Osteoblast (primary cell): Measurements from ENCODE around the gene SLC44A5. TPM values are rescaled to one million over a fixed set of nuclear protein-coding genes. Genes with fewer than 3 reads are reported as not detected.

Source experiments
- DNase-seq: peaks from one replicate; pipeline ENCODE4 v3.0.0; 2011; ENCODE audit warnings: low spot score, mixed read lengths; ENCODE audit not compliant: insufficient read length; ENCODE audit errors: missing footprints
- H2AFZ ChIP-seq: 2 replicates; pipeline ENCODE4 v1.6.0; 2011; ENCODE audit warnings: mild to moderate bottlenecking, low read length
- H3K27ac ChIP-seq: 2 replicates; pipeline ENCODE4 v1.5.1; 2011; ENCODE audit warnings: mild to moderate bottlenecking, low read depth, low read length, moderate library complexity
- H3K27me3 ChIP-seq: 2 replicates; pipeline ENCODE4 v1.6.0; 2012; ENCODE audit warnings: mild to moderate bottlenecking, control low read depth, inconsistent platforms, low read length, moderate library complexity; ENCODE audit not compliant: insufficient read depth
- H3K36me3 ChIP-seq: 2 replicates; pipeline ENCODE4 v1.5.1; 2011; ENCODE audit warnings: mild to moderate bottlenecking, low read length, control low read depth, moderate library complexity; ENCODE audit not compliant: insufficient read depth
- H3K4me1 ChIP-seq: 2 replicates; pipeline ENCODE4 v1.5.1; 2011; ENCODE audit warnings: mild to moderate bottlenecking, low read length, control low read depth, moderate library complexity; ENCODE audit not compliant: insufficient read depth
- H3K4me2 ChIP-seq: 2 replicates; pipeline ENCODE4 v1.6.0; 2011; ENCODE audit warnings: mild to moderate bottlenecking, low read length; ENCODE audit not compliant: insufficient read depth
- H3K4me3 ChIP-seq: fragments of 200-600 bp; sonication (generic); 3 replicates; pipeline ENCODE4 v1.5.1; 2012; ENCODE audit warnings: mild to moderate bottlenecking, low read length, inconsistent platforms; ENCODE audit not compliant: insufficient read depth
- H3K79me2 ChIP-seq: 2 replicates; pipeline ENCODE4 v1.6.0; 2012; ENCODE audit warnings: mild to moderate bottlenecking, low read length, control low read depth, inconsistent platforms; ENCODE audit not compliant: insufficient read depth
- H3K9me3 ChIP-seq: 2 replicates; pipeline ENCODE4 v1.5.1; 2011; ENCODE audit warnings: low read depth, low read length, control low read depth
- H4K20me1 ChIP-seq: 2 replicates; pipeline ENCODE4 v1.6.0; 2012; ENCODE audit warnings: mild to moderate bottlenecking, low read length, control low read depth; ENCODE audit not compliant: insufficient read depth
- total RNA-seq: library from RNA; depleted of rRNA; stranded (reverse); fragments of >200 nt; gene quantifications from 2 replicates; pipeline ENCODE4 v1.2.3, GENCODE V29; 2012
- TF ChIP-seq, protein P1 (sequence below): IDR thresholded peaks from 2 replicates; pipeline ENCODE4 v1.5.1; 2011; ENCODE audit warnings: mild to moderate bottlenecking, low read depth, low read length, moderate library complexity; ENCODE audit errors: extremely low read depth

Gene SLC44A5
- total RNA-seq, 1 donor, result 0.36 TPM

DNA sequence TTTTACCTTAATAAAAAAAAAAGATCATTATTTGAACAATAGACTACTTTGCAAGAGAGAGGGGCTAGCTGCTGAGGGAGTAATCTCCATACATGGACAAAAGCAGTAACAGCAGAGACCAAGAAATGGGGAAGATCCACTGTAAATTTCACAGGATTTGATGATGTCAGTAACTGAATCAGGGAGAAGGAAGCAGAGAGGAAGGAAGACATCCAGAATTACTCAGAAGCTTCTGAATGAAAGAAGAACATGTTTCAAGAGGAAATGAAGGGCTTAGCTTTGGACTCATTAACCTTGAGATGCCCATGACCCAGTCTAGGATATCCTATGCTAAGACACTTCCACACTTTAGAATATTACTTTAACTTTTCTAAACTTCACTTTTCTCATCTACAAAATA lies 60.4 kb downstream of the SLC44A5 start:
- H2AFZ ChIP-seq, result no peak overlapping the region
- H3K79me2 ChIP-seq, result no peaks in the 10 kb centered on the region
- H3K27me3 ChIP-seq, result no peaks in the 10 kb centered on the region
- no peaks in the 10 kb centered on the region for H3K36me3 ChIP-seq
- no peak overlapping the region for H3K27ac ChIP-seq
- DNase-seq, result no peak
- TF ChIP-seq, protein P1, sequence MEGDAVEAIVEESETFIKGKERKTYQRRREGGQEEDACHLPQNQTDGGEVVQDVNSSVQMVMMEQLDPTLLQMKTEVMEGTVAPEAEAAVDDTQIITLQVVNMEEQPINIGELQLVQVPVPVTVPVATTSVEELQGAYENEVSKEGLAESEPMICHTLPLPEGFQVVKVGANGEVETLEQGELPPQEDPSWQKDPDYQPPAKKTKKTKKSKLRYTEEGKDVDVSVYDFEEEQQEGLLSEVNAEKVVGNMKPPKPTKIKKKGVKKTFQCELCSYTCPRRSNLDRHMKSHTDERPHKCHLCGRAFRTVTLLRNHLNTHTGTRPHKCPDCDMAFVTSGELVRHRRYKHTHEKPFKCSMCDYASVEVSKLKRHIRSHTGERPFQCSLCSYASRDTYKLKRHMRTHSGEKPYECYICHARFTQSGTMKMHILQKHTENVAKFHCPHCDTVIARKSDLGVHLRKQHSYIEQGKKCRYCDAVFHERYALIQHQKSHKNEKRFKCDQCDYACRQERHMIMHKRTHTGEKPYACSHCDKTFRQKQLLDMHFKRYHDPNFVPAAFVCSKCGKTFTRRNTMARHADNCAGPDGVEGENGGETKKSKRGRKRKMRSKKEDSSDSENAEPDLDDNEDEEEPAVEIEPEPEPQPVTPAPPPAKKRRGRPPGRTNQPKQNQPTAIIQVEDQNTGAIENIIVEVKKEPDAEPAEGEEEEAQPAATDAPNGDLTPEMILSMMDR, result no peak
- H3K4me2 ChIP-seq, result no peak overlapping the region
- H3K9me3 ChIP-seq, result no peaks in the 10 kb centered on the region
- no peaks in the 10 kb centered on the region for H3K4me1 ChIP-seq
- H4K20me1 ChIP-seq, result no peaks in the 10 kb centered on the region
- no peak overlapping the region for H3K4me3 ChIP-seq

DNA sequence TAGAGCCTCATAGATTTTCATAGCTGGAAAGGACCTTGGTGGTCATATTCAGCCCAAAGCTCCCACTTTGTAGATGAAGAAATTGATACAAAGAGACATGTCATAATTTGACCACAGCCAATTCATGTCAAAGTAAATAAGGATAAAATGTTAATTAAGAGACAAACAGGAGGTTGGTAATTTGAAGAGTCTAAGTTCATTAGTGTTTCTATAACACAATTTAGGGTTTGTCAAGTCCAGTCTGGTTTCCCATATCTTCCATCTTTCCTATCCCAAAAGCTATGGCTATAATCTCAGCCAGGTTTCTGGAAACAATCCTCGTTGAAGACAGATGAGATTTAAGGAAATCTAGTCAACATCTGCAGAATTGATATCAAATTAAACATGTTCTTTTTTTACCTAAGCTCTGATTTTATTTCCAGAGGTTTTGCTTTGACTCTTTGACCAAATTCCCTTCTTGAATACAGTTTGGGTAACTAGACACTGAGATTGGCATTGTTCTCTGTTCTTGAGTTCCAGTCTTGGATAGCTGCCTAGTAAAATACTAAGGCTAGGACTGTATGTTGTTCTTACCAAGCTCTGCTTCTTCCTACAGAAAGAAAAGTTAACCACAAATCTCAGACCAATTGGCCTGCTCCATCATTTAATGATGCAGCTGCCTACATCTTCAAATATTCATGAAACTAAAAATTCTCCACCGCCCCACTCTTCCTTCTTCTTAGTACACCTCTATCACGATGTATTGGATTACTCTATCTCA lies 62.0 kb downstream of the SLC44A5 start:
- H3K9me3 ChIP-seq, result no peaks in the 10 kb centered on the region
- no peak overlapping the region for H3K4me3 ChIP-seq
- H2AFZ ChIP-seq, result no peak overlapping the region
- no peaks in the 10 kb centered on the region for H3K4me1 ChIP-seq
- H3K27me3 ChIP-seq, result no peaks in the 10 kb centered on the region
- no peaks in the 10 kb centered on the region for H3K36me3 ChIP-seq
- H4K20me1 ChIP-seq, result no peaks in the 10 kb centered on the region
- no peak overlapping the region for H3K27ac ChIP-seq
- DNase-seq, result no peak
- no peaks in the 10 kb centered on the region for H3K79me2 ChIP-seq
- no peak overlapping the region for H3K4me2 ChIP-seq
- TF ChIP-seq, protein P1, result no peak

DNA sequence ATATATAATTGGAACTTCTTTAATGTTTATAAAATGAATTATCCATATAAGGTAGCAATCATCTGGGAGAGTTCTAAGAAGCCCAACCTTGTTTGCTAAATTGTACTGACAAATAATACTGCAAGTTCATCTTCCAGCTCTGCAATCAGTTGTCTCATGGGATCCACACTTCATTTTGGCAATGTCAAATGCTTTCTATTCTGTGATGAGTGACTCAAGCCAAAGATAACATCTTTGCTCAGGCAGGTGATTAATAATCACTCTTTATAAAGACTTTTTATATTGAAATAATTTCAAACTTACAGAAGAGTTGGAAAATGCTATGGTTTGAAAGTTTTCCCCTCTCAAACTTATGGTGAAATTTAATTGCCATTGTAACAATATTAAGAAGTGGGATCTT lies 67.2 kb downstream of the SLC44A5 start:
- Histone ChIP-seq H4K20me1 (no peaks in the 10 kb centered on the region), H3K4me1 (no peaks in the 10 kb centered on the region), H3K79me2 (no peaks in the 10 kb centered on the region), H3K4me2 (no peak overlapping the region), H2AFZ (no peak overlapping the region), H3K4me3 (no peak overlapping the region), H3K36me3 (no peaks in the 10 kb centered on the region), H3K9me3 (no peaks in the 10 kb centered on the region), H3K27ac (no peak overlapping the region), H3K27me3 (no peaks in the 10 kb centered on the region)
- no peak for DNase-seq
- TF ChIP-seq, protein P1, result no peak

DNA sequence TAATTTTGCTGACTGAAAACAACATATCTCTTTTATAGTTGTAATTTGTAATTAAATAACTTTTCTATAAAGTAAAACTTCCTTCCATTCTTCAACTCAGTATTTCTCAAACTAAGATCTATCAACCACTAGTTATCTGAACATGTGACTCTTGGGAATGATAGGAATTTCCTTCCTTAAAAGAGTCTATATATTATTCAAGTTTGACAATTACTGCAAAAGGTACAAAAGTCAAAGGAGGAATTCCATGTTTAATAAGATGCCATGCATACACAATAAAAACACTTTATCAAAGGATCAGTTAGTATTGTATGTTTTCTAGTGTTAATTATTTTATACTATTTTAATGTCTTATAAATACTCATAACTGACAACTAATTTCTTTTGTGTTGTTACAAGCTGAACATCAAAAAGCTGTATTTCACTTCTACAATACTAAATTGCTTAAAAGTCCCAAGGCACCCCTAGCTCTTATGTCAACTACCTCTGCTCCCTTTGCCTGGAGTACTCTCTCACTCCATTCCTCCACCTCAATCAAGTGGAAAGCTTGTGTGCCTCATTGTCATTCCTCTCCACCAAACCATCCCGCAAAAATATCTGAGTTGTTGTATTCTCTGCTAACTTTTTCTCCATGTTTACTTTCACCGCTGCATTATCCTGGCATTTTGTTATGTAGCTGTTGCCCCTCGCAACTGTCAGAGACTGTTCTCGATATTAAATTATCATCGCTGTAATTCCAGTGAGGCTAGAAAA lies 67.9 kb downstream of the SLC44A5 start:
- no peak overlapping the region for H3K4me3 ChIP-seq
- no peaks in the 10 kb centered on the region for H3K9me3 ChIP-seq
- DNase-seq, result no peak
- H3K36me3 ChIP-seq, result no peaks in the 10 kb centered on the region
- H3K4me2 ChIP-seq, result no peak overlapping the region
- TF ChIP-seq, protein P1, result no peak
- H4K20me1 ChIP-seq, result no peaks in the 10 kb centered on the region
- no peaks in the 10 kb centered on the region for H3K27me3 ChIP-seq
- no peaks in the 10 kb centered on the region for H3K4me1 ChIP-seq
- H2AFZ ChIP-seq, result no peak overlapping the region
- no peaks in the 10 kb centered on the region for H3K79me2 ChIP-seq
- H3K27ac ChIP-seq, result no peak overlapping the region
